ENCODE data around the gene MEOX1.

DNA sequence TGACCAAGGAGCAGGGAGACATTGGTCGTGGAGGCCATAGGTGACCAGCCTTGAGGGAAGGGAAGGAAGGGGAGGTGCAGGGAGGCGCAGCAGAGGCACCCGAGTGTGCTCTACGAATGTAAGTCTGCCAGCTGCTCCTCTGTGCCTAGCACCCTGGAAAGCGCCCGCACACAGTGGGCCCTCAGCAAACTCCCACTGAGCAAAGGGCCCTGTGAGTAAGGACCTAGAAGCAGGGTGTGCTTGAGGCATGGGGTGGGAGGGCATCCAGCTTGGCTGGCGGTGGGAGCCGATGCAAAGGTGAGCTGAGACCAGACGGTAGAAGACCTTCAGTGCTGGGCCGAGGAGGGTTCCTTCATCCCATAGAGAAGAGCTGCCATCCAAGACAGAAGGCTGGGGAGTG, 36.2 kb upstream of the MEOX1 start:
- TF ChIP-seq EZH2 (IDR thresholded peaks at IDR 0.05; ENCODE audit: insufficient read depth, poor library complexity, severe bottlenecking): no peak
- no peak for TF ChIP-seq EZH2phosphoT487 (IDR thresholded peaks at IDR 0.05; ENCODE audit: insufficient read depth, low read depth)
